ENCODE results near the gene TWNK. TPM values are rescaled to one million over a fixed set of nuclear protein-coding genes. Genes with fewer than 3 reads are reported as not detected.

TWNK gene
- total and polyA plus RNA-seq, 10 of the 15 experiments (the other 5 are each of a cell fraction or from before 2014, with no cell fraction given) = 13.6 to 32.8 (median 18.0) TPM

- TF ChIP-seq SMAD5 (IDR thresholded peaks at IDR 0.05; ENCODE audit: low read depth) (peak; percentile 72), HDGF (IDR thresholded peaks at IDR 0.05) (peak; percentile 37; the same call in 1 of the 2 replicates), SP1 (IDR thresholded peaks at IDR 0.05; ENCODE audit: low read depth, low read length) (peak; percentile 21), TCF12 (IDR thresholded peaks at IDR 0.05; ENCODE audit: low read depth, low read length) (no peak), E2F8 (IDR thresholded peaks at IDR 0.05; ENCODE audit: low read depth, partially characterized antibody) (no peak), POLR2AphosphoS2 (IDR thresholded peaks at IDR 0.05; ENCODE audit: low read depth, low read length) (no peak), MEF2A (IDR thresholded peaks at IDR 0.05; ENCODE audit: insufficient read depth, low read depth, low read length) (no peak), GABPA (IDR thresholded peaks at IDR 0.05; ENCODE audit: low read depth) (no peak), RELA (IDR thresholded peaks at IDR 0.05; ENCODE audit: borderline replicate concordance, partially characterized antibody) (no peak), CREB1 (IDR thresholded peaks at IDR 0.05; ENCODE audit: low read depth) (0 out of 2 replicates have a peak, but pooled peaks have one; percentile 30), MTA3 (IDR thresholded peaks at IDR 0.05; ENCODE audit: borderline replicate concordance, low read length) (no peak), USF2 (IDR thresholded peaks at IDR 0.05; ENCODE audit: borderline replicate concordance, low read depth, low read length) (no peak), BRCA1 (IDR thresholded peaks at IDR 0.05; ENCODE audit: low read depth, low read length) (peak; percentile 69), STAT3 (IDR thresholded peaks at IDR 0.05; ENCODE audit: low read depth, low read length) (no peak), CHD4 (IDR thresholded peaks at IDR 0.05) (no peak), PAX5 (IDR thresholded peaks at IDR 0.05; ENCODE audit: borderline replicate concordance, low read depth, low read length) (no peak), RB1 (IDR thresholded peaks at IDR 0.05; ENCODE audit: borderline replicate concordance) (no peak), ATF7 (IDR thresholded peaks at IDR 0.05; ENCODE audit: low read depth) (no peak), ZNF384 (IDR thresholded peaks at IDR 0.05; ENCODE audit: borderline replicate concordance, low read depth, low read length) (0 out of 2 replicates have a peak, but pooled peaks have one; percentile 29)
- TF ChIP-seq, protein P1, sequence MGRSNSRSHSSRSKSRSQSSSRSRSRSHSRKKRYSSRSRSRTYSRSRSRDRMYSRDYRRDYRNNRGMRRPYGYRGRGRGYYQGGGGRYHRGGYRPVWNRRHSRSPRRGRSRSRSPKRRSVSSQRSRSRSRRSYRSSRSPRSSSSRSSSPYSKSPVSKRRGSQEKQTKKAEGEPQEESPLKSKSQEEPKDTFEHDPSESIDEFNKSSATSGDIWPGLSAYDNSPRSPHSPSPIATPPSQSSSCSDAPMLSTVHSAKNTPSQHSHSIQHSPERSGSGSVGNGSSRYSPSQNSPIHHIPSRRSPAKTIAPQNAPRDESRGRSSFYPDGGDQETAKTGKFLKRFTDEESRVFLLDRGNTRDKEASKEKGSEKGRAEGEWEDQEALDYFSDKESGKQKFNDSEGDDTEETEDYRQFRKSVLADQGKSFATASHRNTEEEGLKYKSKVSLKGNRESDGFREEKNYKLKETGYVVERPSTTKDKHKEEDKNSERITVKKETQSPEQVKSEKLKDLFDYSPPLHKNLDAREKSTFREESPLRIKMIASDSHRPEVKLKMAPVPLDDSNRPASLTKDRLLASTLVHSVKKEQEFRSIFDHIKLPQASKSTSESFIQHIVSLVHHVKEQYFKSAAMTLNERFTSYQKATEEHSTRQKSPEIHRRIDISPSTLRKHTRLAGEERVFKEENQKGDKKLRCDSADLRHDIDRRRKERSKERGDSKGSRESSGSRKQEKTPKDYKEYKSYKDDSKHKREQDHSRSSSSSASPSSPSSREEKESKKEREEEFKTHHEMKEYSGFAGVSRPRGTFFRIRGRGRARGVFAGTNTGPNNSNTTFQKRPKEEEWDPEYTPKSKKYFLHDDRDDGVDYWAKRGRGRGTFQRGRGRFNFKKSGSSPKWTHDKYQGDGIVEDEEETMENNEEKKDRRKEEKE (IDR thresholded peaks at IDR 0.05) = no peak
- TF ChIP-seq, protein P2, sequence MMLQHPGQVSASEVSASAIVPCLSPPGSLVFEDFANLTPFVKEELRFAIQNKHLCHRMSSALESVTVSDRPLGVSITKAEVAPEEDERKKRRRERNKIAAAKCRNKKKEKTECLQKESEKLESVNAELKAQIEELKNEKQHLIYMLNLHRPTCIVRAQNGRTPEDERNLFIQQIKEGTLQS (IDR thresholded peaks at IDR 0.05; ENCODE audit: borderline replicate concordance, extremely low read depth, low read depth, low read length) = no peak
- TF ChIP-seq, protein P3, sequence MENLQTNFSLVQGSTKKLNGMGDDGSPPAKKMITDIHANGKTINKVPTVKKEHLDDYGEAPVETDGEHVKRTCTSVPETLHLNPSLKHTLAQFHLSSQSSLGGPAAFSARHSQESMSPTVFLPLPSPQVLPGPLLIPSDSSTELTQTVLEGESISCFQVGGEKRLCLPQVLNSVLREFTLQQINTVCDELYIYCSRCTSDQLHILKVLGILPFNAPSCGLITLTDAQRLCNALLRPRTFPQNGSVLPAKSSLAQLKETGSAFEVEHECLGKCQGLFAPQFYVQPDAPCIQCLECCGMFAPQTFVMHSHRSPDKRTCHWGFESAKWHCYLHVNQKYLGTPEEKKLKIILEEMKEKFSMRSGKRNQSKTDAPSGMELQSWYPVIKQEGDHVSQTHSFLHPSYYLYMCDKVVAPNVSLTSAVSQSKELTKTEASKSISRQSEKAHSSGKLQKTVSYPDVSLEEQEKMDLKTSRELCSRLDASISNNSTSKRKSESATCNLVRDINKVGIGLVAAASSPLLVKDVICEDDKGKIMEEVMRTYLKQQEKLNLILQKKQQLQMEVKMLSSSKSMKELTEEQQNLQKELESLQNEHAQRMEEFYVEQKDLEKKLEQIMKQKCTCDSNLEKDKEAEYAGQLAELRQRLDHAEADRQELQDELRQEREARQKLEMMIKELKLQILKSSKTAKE (IDR thresholded peaks at IDR 0.05; ENCODE audit: low read depth, poor library complexity, severe bottlenecking) = no peak
These were observed 55.5 kb downstream of the TWNK start (continued) for GRCh38 chr10:101042667-101043362.
